ENCODE measurements around the gene NEK4. TPM values are rescaled to one million over a fixed set of nuclear protein-coding genes. Genes with fewer than 3 reads are reported as not detected.
"Not testable (repeated sequence)": the region's sequence is repeated elsewhere in the genome, so short reads cannot be mapped to it uniquely, and the experiment has no call there.

The NEK4 gene
- polyA plus RNA-seq, 1 experiment: 14.4 TPM

DNA sequence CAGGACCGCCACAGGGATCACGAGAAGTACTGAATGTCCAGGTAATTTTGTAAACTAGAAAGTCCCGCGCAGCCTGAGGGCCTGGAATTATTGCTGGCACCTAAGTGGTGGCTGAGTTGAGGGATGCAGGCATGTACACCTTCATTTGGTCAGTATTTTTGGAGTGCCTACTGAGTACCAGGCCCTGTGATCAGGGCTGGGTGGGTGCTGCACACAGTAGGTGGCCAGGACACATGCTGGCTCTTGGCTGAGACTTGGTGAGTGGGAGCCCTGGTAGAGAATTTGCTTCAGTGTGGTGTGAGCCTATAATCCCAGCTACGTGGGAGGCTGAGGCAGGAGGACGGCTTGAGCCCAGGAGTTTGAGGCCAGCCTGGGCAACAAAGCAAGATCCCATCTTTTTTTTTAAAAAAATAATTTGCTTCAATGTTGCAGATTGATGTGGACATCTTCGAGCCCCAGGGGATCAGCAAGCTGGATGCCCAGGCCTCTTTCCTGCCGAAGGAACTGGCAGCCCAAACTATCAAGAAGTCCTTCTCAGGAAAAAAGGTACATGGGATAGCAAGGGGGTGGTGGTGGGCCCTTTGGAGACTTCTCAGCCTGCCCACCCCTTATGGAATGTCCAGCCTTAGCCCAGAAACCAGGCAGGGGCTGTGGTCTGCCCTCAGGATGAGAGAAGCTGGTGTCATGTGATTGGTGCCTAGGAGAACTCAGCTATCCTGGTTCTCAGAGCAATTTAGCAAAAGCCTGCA is 9.3 kb upstream of the NEK4 start:
- Histone ChIP-seq H3K27me3 (ENCODE audit: control insufficient read depth, insufficient read depth, low read length) (peaks cover 33% of the 10 kb centered on the region), H3K27ac (ENCODE audit: low read depth, low read length) (no peak overlapping the region), H3K4me3 (ENCODE audit: low read depth, low read length) (no peak overlapping the region), H3K9me3 (ENCODE audit: control insufficient read depth, insufficient read depth, low read length) (no peaks in the 10 kb centered on the region)
- ChIA-PET CTCF (no interaction called here), POLR2A (no interaction called here)
- no peak for DNase-seq (ENCODE audit: low read depth, low spot score)
- TF ChIP-seq CTCF (IDR thresholded peaks at IDR 0.05; ENCODE audit: low read depth, low read length): no peak

- no peak overlapping the region for H3K27ac ChIP-seq (ENCODE audit: low read depth, low read length)
- DNase-seq (ENCODE audit: low read depth, low spot score): no peak
- H3K27me3 ChIP-seq (ENCODE audit: control insufficient read depth, insufficient read depth, low read length): peaks cover 33% of the 10 kb centered on the region
- H3K9me3 ChIP-seq (ENCODE audit: control insufficient read depth, insufficient read depth, low read length): no peaks in the 10 kb centered on the region
- CTCF ChIA-PET: no interaction called here
- no peak for TF ChIP-seq CTCF (IDR thresholded peaks at IDR 0.05; ENCODE audit: low read depth, low read length)
- no peak overlapping the region for H3K4me3 ChIP-seq (ENCODE audit: low read depth, low read length)
- POLR2A ChIA-PET: no interaction called here
These were observed 8.5 kb upstream of the NEK4 start for GRCh38 chr3:52779011-52779836.

DNA sequence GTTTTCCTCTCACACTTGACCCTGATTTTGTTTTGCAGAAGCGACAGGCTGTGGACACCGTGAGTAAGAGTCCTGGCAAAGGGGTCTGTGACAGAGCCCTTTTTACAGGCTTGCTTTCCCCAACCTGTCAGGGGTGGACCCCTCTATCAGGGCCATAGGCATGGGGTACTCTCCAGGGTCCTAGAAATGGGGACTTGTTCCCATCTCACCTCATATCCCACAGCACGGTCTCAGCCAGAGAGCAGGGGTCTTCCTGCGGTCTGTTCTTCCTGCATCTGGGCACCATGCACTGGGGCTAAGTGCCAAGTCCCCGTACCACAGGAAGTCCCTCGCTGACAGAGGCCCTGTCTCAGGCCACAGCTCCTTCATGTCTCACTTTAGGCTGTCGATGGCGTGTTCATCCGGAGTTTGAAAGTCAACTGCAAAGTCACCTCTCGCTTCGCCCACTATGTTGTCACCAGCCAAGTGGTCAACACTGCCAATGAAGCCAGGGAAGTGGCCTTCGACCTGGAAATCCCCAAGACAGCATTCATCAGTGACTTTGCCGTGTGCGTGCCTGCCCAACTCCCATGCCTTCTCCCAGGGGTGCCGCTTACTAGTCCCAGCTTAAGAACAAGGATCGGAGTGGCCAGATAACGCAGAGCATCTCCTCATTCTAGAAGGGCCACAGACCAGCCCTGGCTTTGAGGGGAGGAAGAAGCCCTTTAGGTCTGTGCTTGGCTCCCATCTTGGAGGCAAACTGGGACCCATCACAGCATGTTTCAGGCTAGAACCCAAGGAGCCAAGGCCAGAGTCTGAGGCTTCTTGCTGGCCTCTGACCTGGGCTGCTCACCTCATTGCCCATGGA is 7.4 kb upstream of the NEK4 start:
- DNase-seq (ENCODE audit: low read depth, low spot score): no peak
- H3K4me3 ChIP-seq (ENCODE audit: low read depth, low read length): no peak overlapping the region
- no peak for TF ChIP-seq CTCF (IDR thresholded peaks at IDR 0.05; ENCODE audit: low read depth, low read length)
- CTCF ChIA-PET: no interaction called here
- POLR2A ChIA-PET: no interaction called here
- no peak overlapping the region for H3K27ac ChIP-seq (ENCODE audit: low read depth, low read length)
- H3K27me3 ChIP-seq (ENCODE audit: control insufficient read depth, insufficient read depth, low read length): peaks cover 33% of the 10 kb centered on the region
- H3K9me3 ChIP-seq (ENCODE audit: control insufficient read depth, insufficient read depth, low read length): no peaks in the 10 kb centered on the region

- POLR2A ChIA-PET: no interaction called here
- H3K27me3 ChIP-seq (ENCODE audit: control insufficient read depth, insufficient read depth, low read length): peaks cover 27% of the 10 kb centered on the region
- no peak within 1 kb of the TSS for H3K27ac ChIP-seq (ENCODE audit: low read depth, low read length)
- H3K9me3 ChIP-seq (ENCODE audit: control insufficient read depth, insufficient read depth, low read length): no peaks in the 10 kb centered on the region
- DNase-seq (ENCODE audit: low read depth, low spot score): no peak
- no peak for TF ChIP-seq CTCF (IDR thresholded peaks at IDR 0.05; ENCODE audit: low read depth, low read length)
- no peak within 1 kb of the TSS for H3K4me3 ChIP-seq (ENCODE audit: low read depth, low read length)
- CTCF ChIA-PET: no interaction called here
These were observed 6.6 kb upstream of the NEK4 start, which contains the start of gene ITIH1 for GRCh38 chr3:52777127-52777958. TSS of gene ITIH1 (plus strand) at chr3:52777599. CDS start at chr3:52777616, 17 bp downstream.

- POLR2A ChIA-PET; H3K27ac ChIP-seq (ENCODE audit: low read depth, low read length); DNase-seq (ENCODE audit: low read depth, low spot score); H3K9me3 ChIP-seq (ENCODE audit: control insufficient read depth, insufficient read depth, low read length); CTCF ChIA-PET; H3K4me3 ChIP-seq (ENCODE audit: low read depth, low read length): not testable (repeated sequence)
- H3K27me3 ChIP-seq (ENCODE audit: control insufficient read depth, insufficient read depth, low read length): peaks cover 25% of the 10 kb centered on the region
These were observed 5.7 kb upstream of the NEK4 start for GRCh38 chr3:52776486-52776885.
